Lower lobe of right lung (tissue), 2 donors: ENCODE measurements around the gene ACO2. TPM values are rescaled to one million over a fixed set of nuclear protein-coding genes. Genes with fewer than 3 reads are reported as not detected.

Experiments
- ATAC-seq, 2 donors: fragments of 200-7000 bp; cut with Tn5 transposase; one replicate each; pipeline ENCODE4 v1.9.1; 2020 to 2022; ENCODE audit warnings: mild to moderate bottlenecking in 2 of 2, moderate library complexity in 2 of 2
- DNase-seq: peaks from one replicate; pipeline ENCODE4 v3.0.0-alpha.2; 2020
- H3K27ac ChIP-seq: fragments of 200-600 bp; one replicate; pipeline ENCODE4 v1.8.0; 2022
- H3K27me3 ChIP-seq: fragments of 200-600 bp; one replicate; pipeline ENCODE4 v1.8.0; 2022; ENCODE audit warnings: low read depth
- H3K36me3 ChIP-seq: fragments of 200-600 bp; one replicate; pipeline ENCODE4 v1.8.0; 2022; ENCODE audit warnings: mild to moderate bottlenecking
- H3K4me1 ChIP-seq: fragments of 200-600 bp; one replicate; pipeline ENCODE4 v1.8.0; 2022
- H3K4me3 ChIP-seq: fragments of 200-600 bp; one replicate; pipeline ENCODE4 v1.8.0; 2022; ENCODE audit warnings: mild to moderate bottlenecking
- H3K9me3 ChIP-seq: fragments of 200-600 bp; one replicate; pipeline ENCODE4 v1.8.0; 2022
- CTCF ChIP-seq: fragments of 200-600 bp; IDR thresholded peaks from one replicate; pipeline ENCODE4 v1.8.0; 2022; ENCODE audit warnings: antibody characterized with exemption, mild to moderate bottlenecking
- intact Hi-C: fragments of 100-400 bp; cut with DNase I; formaldehyde crosslinking; loops from one replicate; pipeline ENCODE4 v1.11.0; 2022
- total RNA-seq: library from RNA; stranded (reverse); fragmentation: NEBNext Ultra II Directional; extraction: Animal tissue kit (Norgen Biotek cat#: 25700); gene quantifications from one replicate; pipeline ENCODE4 v1.2.1, GENCODE V29; 2021
- donor health status: DM: no; HTN: yes; CAD: no; lungs with severe emphysema.

The ACO2 gene
- total RNA-seq, 1 donor from 2014 or later = 77.7 TPM

GRCh38 chr22:41518048-41518347 lies 49.1 kb downstream of the ACO2 start:
- H3K4me1 ChIP-seq = peaks cover 6% of the 10 kb centered on the region
- ATAC-seq (no peak), DNase-seq (no peak)
- no peaks in the 10 kb centered on the region for H3K9me3 ChIP-seq
- no peak overlapping the region for H3K27ac ChIP-seq
- H3K4me3 ChIP-seq = no peak overlapping the region
- no peaks in the 10 kb centered on the region for H3K27me3 ChIP-seq
- TF ChIP-seq CTCF = no peak
- intact Hi-C loops = loop anchor here (10.0 kb wide), 1 partner anchor 123 kb away; no protein-coding TSS in a partner anchor
- peaks cover 83% of the 10 kb centered on the region for H3K36me3 ChIP-seq

GRCh38 chr22:41521126-41521525 lies 52.2 kb downstream of the ACO2 start:
- no peak for TF ChIP-seq CTCF
- ATAC-seq (no peak), DNase-seq (no peak)
- Histone ChIP-seq H3K4me1 (peaks cover 36% of the 10 kb centered on the region), H3K36me3 (peaks cover 81% of the 10 kb centered on the region), H3K27me3 (no peaks in the 10 kb centered on the region), H3K4me3 (no peak overlapping the region), H3K9me3 (no peaks in the 10 kb centered on the region), H3K27ac (no peak overlapping the region)
- intact Hi-C loops = no loop called here

- TF ChIP-seq CTCF = no peak
- DNase-seq (no peak), ATAC-seq (no peak)
- Histone ChIP-seq H3K4me1 (peaks cover 41% of the 10 kb centered on the region), H3K9me3 (no peaks in the 10 kb centered on the region), H3K27me3 (no peaks in the 10 kb centered on the region), H3K4me3 (no peak overlapping the region), H3K27ac (peak overlapping the region; percentile 86), H3K36me3 (peaks cover 81% of the 10 kb centered on the region)
- intact Hi-C loops = no loop called here
Observed at GRCh38 chr22:41522813-41523212, 53.9 kb downstream of the ACO2 start.

GRCh38 chr22:41523464-41524221 lies 54.7 kb downstream of the ACO2 start:
- H3K27me3 ChIP-seq = no peaks in the 10 kb centered on the region
- H3K4me3 ChIP-seq = no peak overlapping the region
- H3K4me1 ChIP-seq = peaks cover 37% of the 10 kb centered on the region
- H3K27ac ChIP-seq = peak overlapping the region; percentile 86
- intact Hi-C loops = no loop called here
- no peak for DNase-seq
- H3K36me3 ChIP-seq = peaks cover 81% of the 10 kb centered on the region
- ATAC-seq = peak; percentile 13 to 21
- no peaks in the 10 kb centered on the region for H3K9me3 ChIP-seq
- TF ChIP-seq CTCF = no peak

GRCh38 chr22:41524251-41524661 lies 55.3 kb downstream of the ACO2 start:
- Histone ChIP-seq H3K27ac (peak overlapping the region; percentile 86), H3K4me3 (no peak overlapping the region), H3K36me3 (peaks cover 81% of the 10 kb centered on the region), H3K27me3 (no peaks in the 10 kb centered on the region), H3K4me1 (peaks cover 37% of the 10 kb centered on the region), H3K9me3 (no peaks in the 10 kb centered on the region)
- DNase-seq (peak; percentile 85), ATAC-seq (peak; percentile 41 to 63)
- intact Hi-C loops = no loop called here
- no peak for TF ChIP-seq CTCF
